ENCODE results near the gene WDR55.

GRCh38 chr5:140641716-140642115 is 23.0 kb upstream of the WDR55 start:
- no peak for TF ChIP-seq CTCF (IDR thresholded peaks at IDR 0.05 in 4 of 5, conservative IDR thresholded peaks at IDR 0.05 in 1 of 5)
- no peak for TF ChIP-seq POLR2A (IDR thresholded peaks at IDR 0.05)

All from gastrocnemius medialis (tissue), 4 donors.